Activated CD8-positive, alpha-beta memory T cell treated with anti-CD3 and anti-CD28 coated beads, Interleukin-2, amount 50 U/mL, for 1 hour (primary cell): Measurements from ENCODE around the gene TAPBPL.

Experiments used
- DNase-seq: peaks from one replicate; pipeline ENCODE4 v3.0.0-alpha.2; 2020; ENCODE audit errors: extremely low read depth

TAPBPL gene

GRCh38 chr12:6435961-6436715, 15.7 kb upstream of the TAPBPL start:
- DNase-seq = no peak

GRCh38 chr12:6437586-6437985, 14.3 kb upstream of the TAPBPL start:
- no peak for DNase-seq

- no peak for DNase-seq
These were observed 13.5 kb upstream of the TAPBPL start for GRCh38 chr12:6438345-6438744.

- DNase-seq = no peak
These were observed 11.5 kb upstream of the TAPBPL start for GRCh38 chr12:6440391-6440790.

GRCh38 chr12:6442836-6443235, 9.0 kb upstream of the TAPBPL start:
- no peak for DNase-seq

- no peak for DNase-seq
These were observed 8.4 kb upstream of the TAPBPL start for GRCh38 chr12:6443361-6443983.

- no peak for DNase-seq
These were observed 7.8 kb upstream of the TAPBPL start for GRCh38 chr12:6444031-6444430.

- DNase-seq = no peak
These were observed 6.8 kb upstream of the TAPBPL start, which contains the start of gene CD27 for GRCh38 chr12:6444704-6445688. Gene CD27, plus strand, starts transcription at chr12:6444955. Its CDS starts 141 bp downstream, at chr12:6445096.

- no peak for DNase-seq
These were observed 1.6 kb upstream of the TAPBPL start for GRCh38 chr12:6450091-6450868.

- DNase-seq = no peak
These were observed 934 bp upstream of the TAPBPL start for GRCh38 chr12:6450869-6451347.

- DNase-seq = no peak
These were observed 552 bp downstream of the TAPBPL start for GRCh38 chr12:6452245-6452943.

- DNase-seq = no peak
These were observed 1.2 kb downstream of the TAPBPL start for GRCh38 chr12:6452944-6453630.

- DNase-seq = no peak
These were observed 5.5 kb downstream of the TAPBPL start for GRCh38 chr12:6457220-6457945.

GRCh38 chr12:6458281-6459003, 6.6 kb downstream of the TAPBPL start:
- DNase-seq = no peak

- DNase-seq = no peak
These were observed 7.1 kb downstream of the TAPBPL start for GRCh38 chr12:6459004-6459337.

GRCh38 chr12:6460751-6461371, 9.0 kb downstream of the TAPBPL start:
- DNase-seq = no peak

GRCh38 chr12:6461401-6462233, 9.8 kb downstream of the TAPBPL start:
- DNase-seq = peak; percentile 77
